Mesenteric fat pad (tissue), 1 donor: ENCODE data around the gene TAPBP. TPM values are rescaled to one million over a fixed set of nuclear protein-coding genes. Genes with fewer than 3 reads are reported as not detected.
"Not testable (repeated sequence)": the region's sequence is repeated elsewhere in the genome, so short reads cannot be mapped to it uniquely, and the experiment has no call there.

Experiments used
- DNase-seq: peaks from one replicate; pipeline ENCODE4 v3.0.0-alpha.2; 2020; ENCODE audit warnings: low spot score
- total RNA-seq: library from RNA; stranded (reverse); fragmentation: NEBNext Ultra II Directional; extraction: Animal tissue kit (Norgen Biotek cat#: 25700); gene quantifications from one replicate; pipeline ENCODE4 v1.2.1, GENCODE V29; 2021
- donor health status: DM: yes; HTN: yes; CAD: no.

TAPBP gene
- total RNA-seq, 1 donor from 2014 or later: 77.9 TPM

DNA sequence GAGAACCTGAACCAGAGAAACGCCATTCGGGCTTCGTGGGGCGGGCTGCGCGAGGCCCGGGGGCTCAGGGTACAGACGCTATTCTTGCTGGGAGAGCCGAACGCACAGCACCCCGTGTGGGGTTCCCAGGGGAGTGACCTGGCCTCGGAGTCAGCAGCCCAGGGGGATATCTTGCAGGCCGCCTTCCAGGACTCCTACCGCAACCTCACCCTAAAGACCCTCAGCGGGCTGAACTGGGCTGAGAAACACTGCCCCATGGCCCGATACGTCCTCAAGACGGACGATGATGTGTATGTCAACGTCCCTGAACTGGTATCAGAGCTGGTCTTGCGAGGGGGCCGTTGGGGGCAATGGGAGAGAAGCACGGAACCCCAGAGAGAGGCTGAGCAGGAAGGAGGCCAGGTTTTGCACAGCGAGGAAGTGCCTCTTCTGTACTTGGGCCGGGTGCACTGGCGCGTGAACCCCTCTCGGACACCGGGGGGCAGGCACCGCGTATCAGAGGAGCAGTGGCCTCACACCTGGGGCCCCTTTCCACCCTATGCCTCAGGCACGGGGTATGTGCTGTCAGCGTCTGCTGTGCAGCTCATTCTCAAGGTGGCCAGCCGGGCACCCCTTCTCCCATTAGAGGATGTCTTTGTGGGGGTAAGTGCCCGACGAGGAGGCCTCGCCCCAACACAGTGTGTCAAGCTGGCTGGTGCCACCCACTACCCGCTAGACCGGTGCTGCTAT, 36.1 kb downstream of the TAPBP start:
- DNase-seq: no peak

DNA sequence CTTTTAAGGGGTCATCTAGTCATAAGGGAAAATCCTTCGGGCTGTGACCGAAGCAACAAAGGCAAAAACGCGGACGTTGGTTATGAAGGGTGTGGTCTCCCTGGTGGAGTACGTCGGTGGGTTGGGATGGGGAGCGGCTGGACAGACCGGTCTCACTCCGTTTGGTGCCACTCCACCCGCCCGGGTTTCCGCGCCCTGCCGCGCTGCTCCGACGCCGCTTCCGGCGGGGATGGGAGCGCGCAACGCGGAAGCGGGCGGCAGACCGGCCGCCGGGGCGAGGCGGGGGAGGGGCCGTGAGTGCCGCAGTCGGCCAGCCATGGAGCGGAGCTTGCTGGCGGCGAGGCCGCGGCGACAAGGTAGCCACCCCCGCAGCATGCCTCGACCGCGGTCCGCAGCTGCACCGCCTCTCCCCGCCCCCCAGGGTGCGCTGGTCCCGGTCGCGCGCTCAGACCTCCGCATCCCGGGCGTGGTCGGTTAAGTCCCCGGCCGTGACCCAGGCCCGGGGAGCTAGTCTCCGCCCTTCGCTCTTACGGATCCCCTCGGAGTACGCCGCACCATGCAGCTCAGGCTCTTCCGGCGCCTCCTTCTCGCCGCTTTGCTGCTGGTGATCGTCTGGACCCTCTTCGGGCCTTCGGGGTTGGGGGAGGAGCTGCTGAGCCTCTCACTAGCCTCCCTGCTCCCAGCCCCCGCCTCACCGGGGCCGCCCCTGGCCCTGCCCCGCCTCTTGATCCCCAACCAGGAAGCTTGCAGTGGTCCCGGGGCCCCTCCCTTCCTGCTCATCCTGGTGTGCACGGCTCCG, 36.8 kb downstream of the TAPBP start, which contains the start of gene B3GALT4:
Gene B3GALT4, plus strand, starts transcription at position 260 of the 799 bp plus-strand sequence. Its CDS starts 297 bp downstream, at position 557.
- DNase-seq: peak; percentile 94

DNA sequence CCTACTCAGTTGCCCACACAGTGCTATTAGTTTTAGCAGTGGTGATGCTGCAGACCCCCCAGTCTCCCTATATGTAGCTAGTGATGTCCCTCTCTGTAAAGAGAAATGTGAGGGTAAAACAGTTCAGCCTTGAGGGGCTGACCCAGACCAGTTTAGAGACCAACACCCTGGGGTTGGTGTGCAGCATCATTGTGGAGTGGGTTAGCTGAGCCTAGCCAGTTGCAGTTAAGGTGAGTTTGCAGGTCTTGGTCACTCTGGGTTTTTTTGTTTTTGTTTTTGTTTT, 37.4 kb downstream of the TAPBP start:
- DNase-seq: no peak

DNA sequence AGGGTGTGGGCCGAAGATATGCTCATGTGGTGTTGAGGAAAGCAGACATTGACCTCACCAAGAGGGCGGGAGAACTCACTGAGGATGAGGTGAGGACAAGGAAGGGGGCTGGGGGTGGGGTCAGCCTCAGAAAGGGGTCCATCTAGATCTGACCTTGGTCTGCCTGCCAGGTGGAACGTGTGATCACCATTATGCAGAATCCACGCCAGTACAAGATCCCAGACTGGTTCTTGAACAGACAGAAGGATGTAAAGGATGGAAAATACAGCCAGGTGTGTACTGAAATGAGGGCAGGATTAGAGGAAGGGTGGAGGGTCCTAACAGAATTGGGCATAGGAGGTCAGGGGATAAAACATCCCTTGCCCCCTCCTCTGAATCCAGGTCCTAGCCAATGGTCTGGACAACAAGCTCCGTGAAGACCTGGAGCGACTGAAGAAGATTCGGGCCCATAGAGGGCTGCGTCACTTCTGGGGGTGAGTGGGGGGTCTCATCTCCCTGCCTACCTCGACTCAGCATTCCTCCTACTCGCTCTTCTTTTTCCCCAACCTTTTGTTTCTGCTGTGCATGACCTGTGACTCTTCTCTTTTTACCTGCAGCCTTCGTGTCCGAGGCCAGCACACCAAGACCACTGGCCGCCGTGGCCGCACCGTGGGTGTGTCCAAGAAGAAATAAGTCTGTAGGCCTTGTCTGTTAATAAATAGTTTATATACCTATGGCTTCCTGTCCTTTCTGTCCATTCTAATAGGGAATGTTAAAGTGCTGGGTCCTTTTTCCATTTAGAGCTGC, 37.9 kb downstream of the TAPBP start:
- not testable (repeated sequence) for DNase-seq

DNA sequence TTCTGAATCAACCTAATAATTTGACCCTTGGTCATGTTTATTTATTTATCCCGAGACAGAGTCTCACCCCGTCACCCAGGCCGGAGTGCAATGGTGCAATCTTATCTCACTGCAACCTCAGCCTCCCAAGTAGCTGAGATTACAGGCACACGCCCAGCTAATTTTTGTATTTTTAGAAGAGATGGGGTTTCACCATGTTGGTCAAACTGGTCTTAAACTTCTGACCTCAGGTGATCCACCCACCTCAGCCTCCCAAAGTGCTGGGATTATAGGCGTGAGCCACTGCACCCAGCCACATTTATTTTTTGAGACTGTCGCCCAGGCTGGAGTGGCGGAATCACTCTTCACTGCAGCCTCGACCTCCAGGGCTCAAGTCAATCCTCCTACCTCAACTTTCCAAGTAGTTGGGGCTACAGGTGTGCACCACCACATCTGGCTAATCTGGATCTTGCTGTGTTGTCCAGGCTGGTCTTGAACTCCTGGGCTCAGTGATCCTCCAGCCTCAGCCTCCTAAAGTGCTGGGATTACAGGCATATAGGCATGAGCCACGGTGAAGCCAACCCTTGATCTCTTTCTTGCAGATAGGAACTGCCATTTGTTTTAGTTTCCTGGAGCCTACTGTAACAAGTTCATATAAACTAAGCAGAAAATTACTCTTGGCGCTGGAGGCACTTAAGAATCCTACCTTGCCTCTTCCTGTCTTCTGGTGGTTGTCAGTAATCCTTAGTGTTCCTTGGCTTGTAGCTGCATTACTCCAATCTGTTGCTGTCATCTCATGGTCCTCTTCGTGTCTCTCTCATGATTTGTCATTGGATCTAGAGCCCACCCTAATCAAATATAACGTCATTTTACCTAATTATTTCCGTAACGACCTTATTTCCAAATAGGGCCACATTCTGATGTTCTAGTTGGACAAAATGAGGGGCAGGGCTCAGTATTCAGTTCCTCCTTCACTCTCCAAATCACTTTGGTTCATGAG, 39.7 kb downstream of the TAPBP start:
- no peak for DNase-seq

DNA sequence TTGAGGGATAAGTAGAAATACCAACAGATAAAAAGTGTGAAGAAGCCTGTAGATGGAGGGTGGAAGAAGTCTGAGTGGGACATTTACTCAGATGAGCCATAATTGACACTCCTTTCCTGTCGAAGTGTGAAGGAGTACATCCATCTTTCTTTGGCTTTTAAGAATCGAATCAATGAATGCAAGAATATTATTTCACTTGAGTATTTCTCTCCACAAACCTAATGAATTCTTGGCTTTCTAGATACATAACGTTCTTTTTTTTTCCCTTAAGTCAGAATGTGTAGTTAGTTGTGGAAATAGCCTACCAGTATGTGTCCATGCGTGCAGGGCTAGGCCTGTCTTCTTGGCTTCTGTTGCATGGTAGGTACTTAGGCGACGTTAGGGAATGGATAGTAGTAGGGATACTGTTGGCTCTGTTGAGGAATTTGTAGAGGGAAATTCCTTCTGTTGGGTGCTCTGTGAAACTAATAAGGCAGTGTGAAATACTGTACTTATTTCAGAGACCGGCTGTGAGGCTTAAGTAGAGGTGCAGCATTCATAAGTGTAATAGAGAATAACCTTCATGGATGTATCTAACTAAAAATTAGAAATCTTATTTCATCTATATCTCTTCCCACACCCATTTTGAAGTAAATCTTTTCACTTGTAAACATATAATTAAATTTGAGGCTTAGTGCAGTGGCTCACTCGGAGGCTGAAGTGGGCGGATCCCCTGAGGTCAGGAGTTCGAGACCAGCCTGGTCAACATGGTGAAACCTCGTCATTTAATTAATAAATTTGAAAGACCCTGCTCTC, 40.6 kb downstream of the TAPBP start:
- no peak for DNase-seq

DNA sequence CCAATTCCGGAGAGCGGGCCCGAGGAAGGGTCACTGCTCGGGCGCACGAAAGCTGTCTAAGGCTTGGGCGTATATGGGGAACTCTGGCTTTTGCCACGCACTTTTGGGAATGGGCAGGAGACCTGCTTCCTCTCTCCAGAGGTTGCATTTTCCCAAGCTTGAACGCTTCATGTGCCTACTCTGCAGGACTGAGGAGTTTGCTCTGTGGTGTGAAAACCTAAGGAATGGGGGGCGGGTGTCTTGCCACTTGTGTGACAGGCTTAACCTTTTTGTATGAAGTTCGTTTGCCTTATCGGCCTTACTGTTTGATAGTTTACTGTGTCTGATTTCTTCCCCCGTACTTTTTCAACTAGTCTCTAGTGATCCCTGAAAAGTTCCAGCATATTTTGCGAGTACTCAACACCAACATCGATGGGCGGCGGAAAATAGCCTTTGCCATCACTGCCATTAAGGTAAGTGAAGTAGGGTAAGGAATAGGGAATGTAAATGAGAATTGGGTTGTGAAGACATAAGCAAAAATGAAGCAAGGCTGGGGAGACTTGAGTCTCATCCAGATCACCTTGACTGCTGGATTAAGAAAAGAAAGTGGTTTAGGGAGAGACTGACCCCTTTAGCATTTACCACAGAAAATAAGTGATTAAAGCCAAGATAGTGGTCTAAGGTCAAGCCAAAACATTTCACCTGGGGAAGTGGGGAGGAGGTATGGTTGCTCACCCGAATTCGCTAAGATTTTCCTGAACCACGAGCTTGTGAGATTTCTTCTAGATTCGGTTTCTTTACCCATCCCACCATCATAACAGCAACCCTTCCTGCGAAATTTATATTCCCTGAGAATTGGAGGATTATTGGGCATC, 41.4 kb downstream of the TAPBP start:
- DNase-seq: no peak

DNA sequence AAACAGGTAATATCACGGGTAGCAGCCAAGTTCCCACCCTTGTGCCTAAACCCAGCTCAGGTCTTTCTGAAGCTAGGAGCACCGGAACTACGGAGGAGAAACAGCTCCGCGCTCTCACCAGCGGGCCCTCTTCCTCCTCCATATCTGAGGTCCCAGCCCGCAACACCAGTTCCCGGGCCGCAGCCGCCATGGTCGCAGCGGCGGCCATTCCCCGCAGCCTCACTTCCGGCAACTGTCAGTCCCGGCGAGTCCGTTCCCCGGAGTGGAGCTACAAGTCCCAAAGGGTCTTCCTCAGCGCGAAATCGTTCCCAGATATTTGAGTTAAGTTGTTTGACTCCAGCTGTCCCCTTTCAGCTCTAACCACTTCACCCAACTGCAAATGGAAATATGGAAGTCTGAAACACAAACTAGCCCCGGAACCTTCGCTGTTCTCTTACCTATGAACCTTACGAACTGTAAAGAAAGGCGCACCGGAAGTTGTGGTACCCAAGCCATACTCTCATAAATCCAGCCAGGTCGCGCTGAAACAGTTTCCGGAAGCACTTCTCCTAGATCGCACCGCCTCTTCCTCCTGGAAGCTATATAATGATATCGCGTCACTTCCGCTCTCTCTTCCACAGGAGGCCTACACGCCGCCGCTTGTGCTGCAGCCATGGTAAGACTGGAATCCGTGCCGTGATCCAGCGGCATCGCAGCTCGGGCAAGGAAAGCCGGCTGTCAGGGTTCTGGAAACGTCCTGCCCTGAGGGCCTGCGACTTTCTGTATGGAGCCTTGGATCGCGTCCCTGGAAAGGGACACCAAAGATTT, 42.2 kb downstream of the TAPBP start, which contains the start of the genes RPS18 and VPS52:
Gene RPS18, plus strand, starts transcription at position 608 of the 807 bp plus-strand sequence. Its CDS starts 45 bp downstream, at position 653.
Gene VPS52, minus strand, starts transcription at position 409 of the 807 bp plus-strand sequence. Its CDS starts 201 bp downstream, at position 208.
- DNase-seq: peak; percentile 94

DNA sequence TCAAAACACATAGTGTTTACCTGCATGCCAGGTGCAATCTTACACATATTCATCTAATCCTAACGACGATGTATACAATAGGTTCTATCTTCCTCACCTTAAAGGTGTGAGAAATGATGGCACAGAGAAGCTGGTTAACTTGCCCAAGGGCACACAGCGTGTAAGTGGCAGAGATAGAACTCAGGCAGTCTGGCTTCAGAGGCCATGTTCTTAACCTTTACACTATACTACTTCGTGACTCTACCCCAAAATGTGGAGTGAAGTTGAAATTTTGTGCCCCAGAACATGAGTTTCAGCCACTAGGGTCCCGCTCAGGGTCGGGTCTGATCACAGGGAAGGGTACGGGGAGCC, 42.8 kb downstream of the TAPBP start:
- no peak for DNase-seq

DNA sequence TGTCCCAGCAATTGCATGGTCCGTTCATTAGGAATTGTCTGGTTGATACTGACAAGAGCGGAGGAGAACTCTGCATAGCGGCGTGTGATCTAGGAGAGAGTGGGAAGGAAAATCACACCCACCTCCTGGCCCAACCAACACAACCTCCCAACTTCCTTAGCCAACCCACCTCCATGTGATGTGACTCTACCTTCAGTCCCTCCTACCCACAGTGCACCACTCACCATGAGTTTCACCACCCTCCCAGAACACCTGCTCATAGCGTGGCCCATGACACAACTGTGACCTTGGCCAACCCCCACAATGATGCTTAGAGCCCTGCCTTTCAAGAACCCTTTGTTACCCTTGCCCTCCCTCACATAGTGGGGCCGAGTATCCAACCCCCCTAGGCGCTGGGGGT, 49.9 kb downstream of the TAPBP start:
- DNase-seq: no peak

DNA sequence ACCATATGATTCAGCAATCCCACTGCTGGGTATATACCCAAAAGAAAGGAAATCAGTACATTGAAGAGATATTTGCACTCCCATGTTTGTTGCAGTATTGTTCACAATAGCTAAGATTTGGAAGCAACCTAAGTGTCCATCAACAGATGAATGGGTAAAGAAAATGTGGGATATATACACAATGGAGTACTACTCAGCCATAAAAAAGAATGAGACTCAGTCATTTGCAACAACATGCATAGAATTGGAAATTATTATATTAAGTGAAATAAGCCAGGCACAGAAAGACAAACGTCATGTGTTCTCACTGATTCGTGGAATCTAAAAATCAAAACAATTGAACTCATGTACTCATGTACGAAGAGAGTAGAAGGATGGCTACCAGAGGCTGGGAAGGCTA, 51.4 kb downstream of the TAPBP start:
- DNase-seq: not testable (repeated sequence)

DNA sequence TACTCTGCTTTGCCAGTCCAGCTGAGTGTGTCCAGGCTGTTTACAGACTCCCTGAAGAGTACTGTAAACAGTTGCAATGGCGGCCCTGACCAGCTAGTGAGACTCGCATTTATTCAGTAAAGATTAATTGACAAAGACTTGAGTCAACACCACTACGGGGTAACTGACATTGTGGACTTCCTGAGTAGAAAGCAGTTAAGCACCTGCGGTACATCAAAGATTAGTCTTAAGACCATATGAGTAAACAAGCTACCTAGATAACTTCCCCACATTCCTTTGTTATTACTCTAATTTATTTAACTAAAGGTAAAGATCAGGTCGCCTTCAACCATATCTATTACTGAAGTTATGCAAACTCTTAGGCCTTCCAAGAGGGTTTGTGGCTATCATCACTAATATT, 54.8 kb downstream of the TAPBP start:
- DNase-seq: no peak

DNA sequence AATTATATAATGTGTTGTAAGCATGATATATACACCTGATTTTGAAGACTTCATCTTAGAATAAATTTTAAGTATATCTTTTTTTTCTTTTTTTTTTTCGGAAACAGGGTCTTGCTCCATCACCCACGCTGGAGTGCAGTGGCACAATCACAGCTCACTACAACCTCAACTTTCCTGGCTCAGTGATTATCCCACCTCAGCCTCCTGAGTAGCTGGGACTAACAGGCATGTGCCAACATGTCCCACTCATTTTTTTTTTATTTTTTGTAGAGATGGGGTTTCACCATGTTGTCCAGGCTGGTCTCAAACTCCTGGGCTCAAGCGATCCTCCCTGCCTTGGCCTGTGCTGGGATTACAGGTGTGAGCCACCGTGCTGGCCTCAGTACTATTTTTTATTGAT, 59.3 kb downstream of the TAPBP start:
- no peak for DNase-seq

DNA sequence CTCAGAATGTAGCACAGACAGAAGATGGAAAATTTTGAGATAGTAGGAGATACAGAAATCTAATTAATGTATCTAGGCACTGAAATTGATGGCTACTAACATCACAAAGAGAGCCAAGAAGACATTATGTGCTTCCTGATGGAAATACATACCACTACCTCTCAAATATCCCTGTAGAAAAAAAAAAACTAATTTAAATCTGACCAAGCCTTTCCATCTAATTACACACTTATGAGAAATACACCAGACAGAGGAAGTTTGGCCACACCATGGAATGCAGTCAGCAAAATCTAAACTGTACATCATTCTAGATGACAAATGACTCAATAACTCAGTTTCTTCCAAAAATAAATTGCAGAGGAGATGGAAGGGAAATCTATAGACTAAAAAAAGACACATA, 61.1 kb downstream of the TAPBP start:
- no peak for DNase-seq

DNA sequence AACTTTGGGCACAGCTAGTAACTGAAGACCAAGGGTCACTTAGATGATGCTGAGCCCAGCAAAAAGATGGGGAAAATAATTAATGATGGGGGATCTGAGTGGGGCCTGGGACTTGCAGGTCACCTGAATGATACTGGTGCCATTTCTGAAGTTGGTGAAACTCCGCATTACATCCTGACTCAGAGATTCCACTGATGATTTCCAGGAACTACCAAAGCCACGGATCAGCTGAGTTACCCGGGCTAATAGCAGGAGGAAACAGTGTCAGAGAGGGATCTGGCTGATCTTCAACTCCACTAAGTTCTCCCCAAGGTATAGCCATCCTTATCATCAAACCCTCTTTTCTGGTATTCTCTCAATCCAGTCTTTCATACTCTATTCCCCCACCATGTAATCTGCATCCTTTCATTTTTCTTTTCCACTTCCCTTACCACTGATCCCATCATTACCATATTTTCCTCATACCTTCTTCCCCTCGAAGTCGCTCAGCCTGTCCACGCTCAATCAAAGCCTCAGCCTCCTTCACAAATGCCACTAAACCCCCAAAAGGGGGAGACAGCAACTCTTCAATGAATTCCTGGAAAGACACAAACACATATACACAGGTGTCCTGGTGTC, 62.4 kb downstream of the TAPBP start:
- peak; percentile 9 for DNase-seq

DNA sequence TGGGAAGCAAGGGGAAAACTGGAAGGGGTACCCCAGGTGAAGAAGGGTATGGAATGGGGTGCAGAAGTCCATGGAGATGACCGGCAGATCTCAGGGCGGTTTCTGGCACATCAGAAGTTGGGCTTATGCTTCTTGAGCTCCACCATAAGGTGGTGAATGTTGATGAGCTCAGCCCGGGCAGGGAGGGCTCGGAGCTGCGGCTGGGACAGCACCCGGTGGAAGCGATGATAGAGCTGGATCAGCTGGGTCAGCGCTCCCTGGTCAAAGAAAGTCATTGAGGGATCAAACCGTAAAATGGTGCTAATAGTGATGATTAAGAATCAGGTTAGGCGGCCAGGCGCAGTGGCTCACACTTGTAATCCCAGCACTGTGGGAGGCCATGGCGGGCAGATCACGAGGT, 63.1 kb downstream of the TAPBP start:
- peak; percentile 57 for DNase-seq
